GM23338 (cell line): ENCODE data around the gene CFAP90.

Experiments
- CREB1 ChIP-seq: fragments of 250-450 bp; sonication (Bioruptor Pico); IDR thresholded peaks from 2 replicates; pipeline ENCODE4 v1.5.0; 2020; ENCODE audit warnings: low read depth, mild to moderate bottlenecking, moderate library complexity
- CTCF ChIP-seq, 2 experiments: fragments of 200-600 bp in 1 of 2; sonication (generic) in 1 of 2; conservative IDR thresholded peaks; 2 replicates each; pipeline versions ENCODE4 v1.5.1 to v1.6.1; 2016 to 2017; ENCODE audit warnings: antibody characterized with exemption in 2 of 2, low read depth in 2 of 2, mild to moderate bottlenecking in 2 of 2, moderate library complexity in 1 of 2
- EZH2 ChIP-seq: fragments of 200-600 bp; sonication (generic); IDR thresholded peaks from one replicate; pipeline ENCODE4 v1.8.0; 2017; ENCODE audit warnings: antibody characterized with exemption, mild to moderate bottlenecking, low read depth; ENCODE audit not compliant: unreplicated experiment
- EZH2phosphoT487 ChIP-seq: fragments of 200-600 bp; sonication (generic); IDR thresholded peaks from one replicate; pipeline ENCODE4 v1.8.1; 2018; ENCODE audit warnings: antibody characterized with exemption; ENCODE audit not compliant: unreplicated experiment
- POLR2AphosphoS5 ChIP-seq: IDR thresholded peaks from 2 replicates; pipeline ENCODE4 v1.6.1; 2016; ENCODE audit warnings: antibody characterized with exemption, low read depth
- REST ChIP-seq: IDR thresholded peaks from one replicate; pipeline ENCODE4 v1.6.1; 2018; ENCODE audit warnings: antibody characterized with exemption; ENCODE audit not compliant: unreplicated experiment
- STAT1 ChIP-seq: IDR thresholded peaks from one replicate; pipeline ENCODE4 v1.6.1; 2016; ENCODE audit warnings: antibody characterized with exemption; ENCODE audit not compliant: unreplicated experiment
- ZNF462 ChIP-seq: fragments of 250-450 bp; sonication (Bioruptor Pico); IDR thresholded peaks from 2 replicates; pipeline ENCODE4 v1.5.0; 2020; ENCODE audit warnings: mild to moderate bottlenecking, moderate library complexity

GRCh38 chr5:7811715-7812114 lies 39.2 kb downstream of the CFAP90 start:
- no peak for TF ChIP-seq CTCF (conservative IDR thresholded peaks at IDR 0.05; ENCODE audit: low read depth in 2 of 2)
- TF ChIP-seq REST: no peak
- TF ChIP-seq EZH2: no peak
- no peak for TF ChIP-seq EZH2phosphoT487
- TF ChIP-seq POLR2AphosphoS5: no peak
- no peak for TF ChIP-seq ZNF462
- no peak for TF ChIP-seq CREB1 (CRISPR knock-in tag)
- no peak for TF ChIP-seq STAT1
